Activated CD4-positive, alpha-beta T cell treated with anti-CD3 and anti-CD28 coated beads, Interleukin-2, Interleukin-4, amounts not matched to agents 100 ng/mL and 50 ng/mL, durations not matched to agents 16 hours and 8 hours (primary cell): ENCODE data around the gene RFWD3.

ENCODE experiments used
- DNase-seq: peaks from one replicate; pipeline ENCODE4 v3.0.0-alpha.2; 2020; ENCODE audit warnings: low spot score

Gene RFWD3

DNA sequence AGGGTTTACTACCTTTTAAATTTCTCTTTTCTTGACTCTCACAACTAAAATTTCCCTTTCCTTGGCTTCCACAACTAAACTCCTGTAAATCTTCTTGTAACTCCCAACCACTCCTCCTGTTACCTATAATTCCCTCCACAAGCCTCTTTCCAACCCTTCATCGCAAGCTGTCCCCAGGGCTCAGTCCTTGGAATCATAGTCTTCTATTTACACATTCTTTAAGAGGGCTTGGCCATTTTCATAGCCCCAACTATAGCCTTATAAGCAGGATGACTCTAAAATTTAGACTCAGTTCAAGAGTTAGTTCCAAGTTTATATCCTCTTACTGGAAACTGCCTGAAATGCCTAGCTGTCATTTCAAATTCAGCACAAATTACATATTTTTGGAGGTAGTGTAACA is 83.7 kb downstream of the RFWD3 start:
- no peak for DNase-seq

DNA sequence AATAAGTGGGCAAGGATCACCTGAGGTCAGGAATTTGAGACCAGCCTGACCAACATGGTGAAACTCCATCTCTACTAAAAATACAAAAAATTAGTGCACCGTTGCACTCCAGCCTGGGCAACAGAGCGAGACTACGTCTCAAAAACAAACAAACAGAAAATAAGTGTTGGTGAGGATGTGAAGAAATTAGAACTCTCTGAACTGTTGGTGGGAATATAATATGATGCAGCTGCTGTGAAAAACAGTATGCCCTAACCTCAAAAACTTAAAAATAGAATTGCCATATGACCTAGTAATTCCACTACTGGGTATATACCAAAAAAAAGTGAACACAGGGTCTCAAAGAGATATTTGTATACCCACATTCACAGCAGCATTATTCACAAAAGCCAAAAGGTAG is 85.8 kb downstream of the RFWD3 start:
- no peak for DNase-seq

DNA sequence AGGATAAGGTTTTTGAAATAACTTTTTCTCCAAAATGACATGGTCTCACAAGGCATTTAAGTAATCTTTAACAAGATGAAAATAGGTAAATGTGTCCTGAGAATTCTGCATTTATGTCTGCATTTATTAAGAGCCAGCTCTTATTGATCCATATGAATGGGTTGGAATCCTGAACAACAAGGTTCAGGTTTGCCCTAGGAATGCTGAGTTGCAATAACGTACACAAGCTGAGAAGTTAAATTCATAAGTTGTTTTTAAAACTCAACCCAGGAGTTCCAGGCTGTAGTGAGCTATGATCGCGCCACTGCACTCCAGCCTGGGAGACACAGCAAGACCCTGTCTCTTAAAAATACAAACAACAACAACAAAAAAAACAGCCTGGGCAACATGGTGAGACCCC is 87.8 kb downstream of the RFWD3 start:
- no peak for DNase-seq

DNA sequence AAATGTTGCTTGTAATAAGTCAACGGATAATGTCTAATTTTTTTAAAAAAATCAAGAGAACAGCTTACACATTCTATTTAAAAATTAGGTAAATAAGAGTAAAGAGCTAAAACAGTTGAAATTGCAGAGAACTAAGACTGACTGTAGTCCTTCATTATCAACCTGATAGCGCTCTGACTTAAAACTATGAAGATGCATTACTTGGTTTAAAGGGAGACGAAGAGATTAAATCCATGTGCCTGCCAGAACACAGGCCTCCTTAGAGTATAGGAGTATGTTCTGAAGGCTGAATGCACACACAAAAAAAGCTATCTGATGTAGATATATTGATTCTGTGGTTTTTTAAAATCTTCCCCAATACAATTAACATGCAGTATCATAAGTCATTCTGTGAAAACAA is 88.2 kb downstream of the RFWD3 start:
- DNase-seq, result no peak

DNA sequence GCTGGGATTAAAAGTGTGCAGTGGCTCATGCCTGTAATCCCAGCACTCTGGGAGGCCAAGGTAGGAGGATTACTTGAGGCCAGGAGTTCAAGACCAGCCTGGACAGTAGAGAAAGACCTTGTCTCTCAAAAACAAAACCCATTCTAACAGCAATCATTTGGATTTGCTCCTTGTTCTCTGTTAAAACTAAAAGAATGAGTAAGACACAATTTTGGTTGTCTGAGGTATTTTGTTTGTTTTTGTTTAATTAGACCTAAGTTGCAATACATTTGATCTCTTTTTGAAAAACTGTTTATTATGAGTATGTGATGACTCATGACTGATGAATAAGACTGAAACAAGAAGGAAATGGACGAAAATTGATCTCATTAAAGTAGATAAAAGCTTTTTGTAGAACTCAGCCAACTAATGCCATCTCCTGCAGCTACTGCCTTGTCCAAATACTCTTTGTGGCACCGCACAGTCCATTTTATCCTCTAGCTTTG is 88.8 kb downstream of the RFWD3 start:
- DNase-seq, result peak; percentile 59

DNA sequence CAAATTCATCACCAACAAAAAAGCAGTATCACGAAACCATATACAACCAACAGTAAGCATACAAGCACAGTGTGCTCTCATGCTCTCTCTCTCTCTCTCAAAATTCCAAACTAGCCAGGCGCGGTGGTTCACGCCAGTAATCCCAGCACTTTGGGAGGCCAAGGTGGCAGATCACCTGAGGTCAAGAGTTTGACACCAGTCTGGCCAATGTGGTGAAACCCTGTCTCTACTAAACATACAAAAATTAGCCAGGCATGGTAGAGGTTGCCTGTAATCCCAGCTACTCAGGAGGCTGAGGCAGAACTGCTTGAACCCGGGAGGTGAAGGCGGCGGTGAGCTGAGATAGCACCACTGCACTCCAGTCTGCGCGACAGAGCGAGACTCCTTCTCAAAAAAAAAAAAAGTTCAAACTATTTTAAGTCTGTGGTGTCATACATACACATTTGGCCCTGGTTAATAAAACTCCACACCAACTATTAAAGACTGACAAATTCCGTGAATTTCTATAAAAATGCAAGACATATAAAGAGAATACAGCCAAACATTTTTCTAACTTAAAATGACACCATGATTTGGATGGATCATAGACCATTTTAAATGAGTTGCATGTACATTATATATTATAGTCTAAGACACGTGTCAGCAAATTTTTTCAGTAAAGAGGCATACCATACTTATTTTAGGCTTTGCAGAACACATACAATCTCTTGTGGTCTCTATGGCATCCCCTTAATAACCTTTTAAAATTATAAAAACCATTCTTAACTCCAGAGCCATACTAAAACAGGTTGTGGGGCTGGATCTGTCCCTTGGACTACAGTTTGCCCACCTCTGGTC is 90.7 kb downstream of the RFWD3 start:
- no peak for DNase-seq

DNA sequence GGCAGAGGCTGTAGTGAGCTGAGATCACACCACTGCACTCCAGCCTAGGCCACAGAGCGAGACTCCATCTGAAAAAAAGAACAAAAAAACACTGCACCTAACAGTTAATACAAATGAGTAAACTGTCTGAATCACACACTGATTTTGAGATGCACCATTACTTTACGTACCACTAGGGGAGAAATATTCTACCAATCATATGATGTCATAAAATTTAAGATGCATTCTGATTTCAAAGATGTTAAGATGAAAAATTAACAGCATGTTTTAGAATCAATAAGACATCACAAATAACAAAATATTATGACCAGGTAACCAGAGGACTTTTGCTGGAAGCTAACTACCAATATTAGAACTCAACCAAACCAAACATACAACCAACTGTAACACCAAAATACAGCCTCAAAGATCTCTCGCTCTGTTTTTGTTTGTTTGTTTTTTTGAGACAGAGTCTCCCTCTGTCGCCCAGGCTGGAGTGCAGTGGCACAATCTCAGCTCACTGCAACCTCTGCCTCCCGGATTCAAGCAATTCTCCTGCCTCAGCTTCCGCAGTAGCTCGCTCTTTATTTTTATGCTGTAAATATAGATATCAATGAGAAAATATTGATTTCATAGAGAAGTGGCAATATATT is 91.4 kb downstream of the RFWD3 start:
- no peak for DNase-seq

DNA sequence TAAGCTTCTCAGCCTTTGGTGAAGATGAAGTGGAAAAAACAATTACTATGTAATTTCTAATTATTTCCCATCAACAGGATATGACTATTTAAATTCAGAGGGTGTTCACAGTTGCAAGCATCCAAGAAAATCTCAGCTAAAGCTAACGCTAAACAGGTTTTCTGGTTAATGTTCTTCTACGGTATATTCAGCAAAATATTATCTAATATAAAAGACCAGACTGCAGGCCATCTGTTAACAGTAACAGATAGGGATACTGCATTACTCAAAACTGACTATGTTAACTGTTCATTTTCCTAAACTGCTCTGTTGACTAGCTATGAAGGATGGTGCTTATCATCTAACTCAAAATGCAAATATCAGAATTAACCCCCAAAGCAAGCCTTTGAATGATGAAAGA is 92.5 kb downstream of the RFWD3 start:
- DNase-seq, result no peak

DNA sequence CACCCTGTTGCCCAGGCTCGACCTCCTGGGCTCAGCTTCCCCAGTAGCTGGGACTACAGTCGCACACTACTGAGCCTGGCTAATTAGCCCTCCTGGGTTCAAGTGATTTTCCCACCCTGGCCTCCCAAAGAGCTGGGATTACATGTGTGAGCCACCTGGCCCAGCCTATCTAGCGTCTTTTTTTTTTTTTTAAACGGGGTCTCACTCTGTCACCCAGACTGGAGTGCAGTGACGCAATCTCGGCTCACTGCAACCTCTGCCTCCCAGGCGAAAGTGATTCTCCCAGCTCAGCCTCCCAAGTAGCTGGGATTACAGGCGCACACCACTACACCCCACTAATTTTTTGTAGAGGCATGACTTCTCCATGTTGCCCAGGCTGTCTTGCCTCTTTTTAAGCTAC is 93.1 kb downstream of the RFWD3 start:
- DNase-seq, result no peak
